Fibroblast of skin of left quadriceps (primary cell): Measurements from ENCODE around the gene RNF208.
A peak's percentile ranks its signal among the peaks of the same experiment; 100 is the strongest.
"Not testable (repeated sequence)": the region's sequence is repeated elsewhere in the genome, so short reads cannot be mapped to it uniquely, and the experiment has no call there.

Experiments
- DNase-seq, 2 experiments: peaks; one replicate each; pipeline ENCODE4 v3.0.0-alpha.2; 2013; ENCODE audit warnings: low read depth in 2 of 2

The RNF208 gene, protein sequence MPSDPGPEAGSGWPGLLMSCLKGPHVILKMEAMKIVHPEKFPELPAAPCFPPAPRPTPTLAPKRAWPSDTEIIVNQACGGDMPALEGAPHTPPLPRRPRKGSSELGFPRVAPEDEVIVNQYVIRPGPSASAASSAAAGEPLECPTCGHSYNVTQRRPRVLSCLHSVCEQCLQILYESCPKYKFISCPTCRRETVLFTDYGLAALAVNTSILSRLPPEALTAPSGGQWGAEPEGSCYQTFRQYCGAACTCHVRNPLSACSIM

GRCh38 chr9:137222190-137223077, at the start of gene RNF208:
Gene RNF208, minus strand, starts transcription at chr9:137222240. Its CDS starts 1,028 bp downstream, at chr9:137221212.
- DNase-seq = no peak

DNA sequence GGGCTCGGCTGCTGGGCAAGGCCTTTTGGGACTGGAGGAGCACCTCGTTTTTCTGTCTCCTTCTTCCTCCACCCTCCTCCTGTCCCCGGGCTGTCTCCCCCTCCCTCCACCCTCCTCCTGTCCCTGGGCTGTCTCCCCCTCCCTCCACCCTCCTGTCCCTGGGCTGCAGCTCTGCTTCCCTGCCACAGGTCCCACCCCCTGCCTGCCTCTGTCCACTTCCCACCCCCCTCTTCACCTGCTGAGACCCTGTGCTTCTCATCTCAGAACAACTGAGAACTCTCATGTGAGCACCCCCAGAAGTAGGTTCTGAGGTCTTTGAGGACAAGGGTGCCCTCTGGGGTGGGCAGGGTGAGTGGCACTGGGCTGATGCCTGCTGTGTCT, 49.6 kb upstream of the RNF208 start:
- DNase-seq = no peak

GRCh38 chr9:137270929-137271695, 49.1 kb upstream of the RNF208 start:
- DNase-seq = no peak

DNA sequence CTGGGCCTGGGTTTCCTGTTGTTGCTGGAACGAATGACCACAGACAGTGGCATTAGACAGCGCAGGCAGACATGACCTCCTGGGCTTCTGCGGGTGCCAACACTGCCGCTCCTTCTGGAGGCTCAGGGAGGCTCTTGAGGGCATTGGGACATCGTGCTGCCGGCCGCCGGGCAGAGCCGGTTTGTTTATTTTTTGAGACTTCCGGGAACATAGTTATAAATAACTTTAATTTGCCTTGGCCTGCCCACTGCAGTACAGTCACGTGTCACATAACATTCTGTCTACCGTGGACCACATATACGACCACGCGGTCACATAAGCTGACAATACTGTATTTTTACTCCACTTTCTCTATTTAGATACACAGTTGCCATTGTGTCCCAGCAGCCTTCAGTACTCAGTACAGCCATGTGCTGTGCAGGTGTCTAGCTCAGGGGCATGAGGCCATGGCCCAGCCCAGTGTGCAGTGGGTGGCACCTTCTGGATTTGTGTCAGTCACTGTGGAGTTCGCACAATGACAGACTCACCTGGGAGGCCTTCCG, 47.3 kb upstream of the RNF208 start:
- no peak for DNase-seq

DNA sequence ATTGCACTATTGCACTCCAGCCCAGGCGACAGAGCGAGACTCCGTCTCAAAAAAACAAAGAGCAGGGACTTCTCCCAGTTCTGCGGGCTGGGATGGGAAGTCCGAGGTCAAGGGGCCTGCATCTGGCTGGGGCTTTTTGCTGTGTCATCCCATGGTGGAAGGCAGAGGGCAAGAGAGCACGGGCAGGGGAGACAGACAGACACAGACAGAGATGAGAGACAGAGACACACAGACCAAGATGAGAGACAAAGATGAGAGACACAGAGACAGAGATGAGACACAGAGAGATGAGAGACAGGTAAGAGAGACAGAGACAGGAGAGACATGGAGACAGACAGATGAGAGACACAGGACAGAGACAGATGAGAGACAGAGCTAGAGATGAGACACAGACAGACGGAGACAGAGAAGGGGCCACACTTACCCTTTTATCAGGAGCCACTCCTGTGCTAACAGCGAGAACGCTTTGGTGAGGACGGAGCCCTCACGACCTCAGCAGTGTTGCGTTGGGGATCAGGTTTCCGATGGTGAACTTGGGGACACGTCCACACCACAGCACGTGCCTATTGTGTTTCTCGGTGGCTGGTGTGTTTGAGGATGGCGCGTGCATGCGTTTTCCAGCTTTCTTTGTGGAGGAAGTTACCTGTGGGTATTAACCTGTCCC, 46.6 kb upstream of the RNF208 start:
- no peak for DNase-seq

GRCh38 chr9:137267933-137268355, 45.9 kb upstream of the RNF208 start:
- no peak for DNase-seq

GRCh38 chr9:137266585-137267453, 44.8 kb upstream of the RNF208 start:
- no peak for DNase-seq

GRCh38 chr9:137266162-137266527, 44.1 kb upstream of the RNF208 start:
- DNase-seq = no peak

GRCh38 chr9:137265496-137266161, 43.6 kb upstream of the RNF208 start:
- no peak for DNase-seq

DNA sequence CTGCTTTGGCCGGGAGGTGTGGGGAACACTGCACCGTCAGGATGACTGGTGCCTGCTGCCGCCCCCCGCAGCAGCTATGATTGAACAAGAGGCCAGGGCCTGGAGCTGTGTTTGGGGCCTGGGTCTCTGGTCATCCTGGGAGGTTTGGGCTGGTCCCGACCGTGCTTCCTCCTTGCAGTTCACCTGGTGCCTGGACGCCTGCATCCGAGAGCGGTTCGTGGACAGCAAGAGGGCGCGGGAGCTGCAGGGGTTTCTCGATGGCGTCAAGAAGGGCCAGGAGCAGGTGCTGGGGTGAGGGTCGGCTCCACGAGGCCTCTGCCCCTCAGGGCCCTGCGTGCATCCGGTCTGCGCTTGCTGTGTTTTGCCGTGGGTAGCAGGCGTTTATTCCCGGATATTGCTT, 42.0 kb upstream of the RNF208 start:
- no peak for DNase-seq

DNA sequence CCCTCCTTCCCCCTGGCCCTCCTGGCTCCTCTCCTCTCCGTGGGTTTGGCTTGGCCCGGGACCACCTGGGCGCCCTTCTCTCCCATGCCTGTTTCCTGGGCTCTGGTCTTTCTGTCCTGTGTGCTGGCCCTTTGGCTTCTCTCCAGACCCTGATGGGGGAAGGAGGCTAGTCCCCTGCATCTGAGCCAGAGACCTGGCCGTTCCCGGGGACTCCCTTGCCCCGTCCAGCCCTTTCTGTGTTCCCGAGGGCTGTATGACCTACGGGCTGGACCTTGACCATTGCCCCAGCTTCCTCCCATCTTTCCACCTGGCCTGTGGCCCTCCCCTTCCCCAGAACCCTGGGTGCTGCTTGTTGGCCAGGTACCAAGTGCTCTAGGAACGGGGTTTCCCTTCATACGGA, 41.5 kb upstream of the RNF208 start:
- no peak for DNase-seq

GRCh38 chr9:137262909-137263285, 40.9 kb upstream of the RNF208 start:
- no peak for DNase-seq

DNA sequence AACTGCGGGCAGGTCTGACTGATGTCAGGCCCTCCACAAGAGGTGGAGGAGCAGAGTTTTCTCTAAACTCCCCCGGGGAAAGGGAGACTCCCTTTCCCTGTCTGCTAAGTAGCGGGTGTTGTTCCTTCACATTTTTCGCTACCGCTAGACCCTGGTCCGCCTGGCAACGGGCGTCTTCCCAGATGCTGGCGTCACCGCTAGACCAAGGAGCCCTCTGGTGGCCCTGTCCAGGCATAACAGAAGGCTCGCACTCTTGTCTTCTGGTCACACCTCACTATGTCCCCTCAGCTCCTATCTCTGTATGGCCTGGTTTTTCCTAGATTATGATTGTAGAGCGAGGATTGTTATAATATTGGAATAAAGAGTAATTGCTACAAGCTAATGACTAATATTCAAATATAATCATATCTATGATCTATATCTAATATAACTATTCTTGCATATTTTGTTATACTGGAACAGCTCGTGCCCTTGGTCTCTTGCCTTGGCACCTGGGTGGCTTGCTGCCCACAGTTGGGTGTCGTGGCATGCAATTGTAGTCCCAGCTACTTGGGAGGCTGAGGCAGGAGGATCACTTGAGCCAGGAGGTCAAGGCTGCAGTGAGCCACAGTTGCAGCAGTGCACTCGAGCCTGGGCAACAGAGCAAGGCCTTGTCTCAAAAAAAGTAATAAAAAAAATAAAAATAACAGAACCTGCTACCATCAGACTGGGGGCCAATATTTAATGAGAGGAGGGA, 40.3 kb upstream of the RNF208 start:
- not testable (repeated sequence) for DNase-seq

DNA sequence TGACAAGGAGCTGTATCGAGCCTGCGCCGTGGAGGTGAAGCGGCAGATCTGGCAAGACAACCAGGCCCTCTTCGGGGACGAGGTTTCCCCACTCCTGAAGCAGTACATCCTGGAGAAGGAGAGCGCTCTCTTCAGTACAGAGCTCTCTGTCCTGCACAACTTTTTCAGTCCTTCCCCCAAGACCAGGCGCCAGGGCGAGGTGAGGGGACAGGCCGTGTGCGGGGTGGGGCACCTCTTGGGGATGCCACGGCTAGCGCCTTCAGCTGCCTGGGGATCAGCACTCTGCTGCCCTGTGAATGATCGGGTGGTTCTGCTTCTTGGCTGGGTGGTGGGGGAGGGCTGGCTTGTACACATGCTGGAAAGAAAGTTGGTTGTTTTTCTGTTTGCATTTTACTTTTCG, 34.8 kb upstream of the RNF208 start:
- no peak for DNase-seq

DNA sequence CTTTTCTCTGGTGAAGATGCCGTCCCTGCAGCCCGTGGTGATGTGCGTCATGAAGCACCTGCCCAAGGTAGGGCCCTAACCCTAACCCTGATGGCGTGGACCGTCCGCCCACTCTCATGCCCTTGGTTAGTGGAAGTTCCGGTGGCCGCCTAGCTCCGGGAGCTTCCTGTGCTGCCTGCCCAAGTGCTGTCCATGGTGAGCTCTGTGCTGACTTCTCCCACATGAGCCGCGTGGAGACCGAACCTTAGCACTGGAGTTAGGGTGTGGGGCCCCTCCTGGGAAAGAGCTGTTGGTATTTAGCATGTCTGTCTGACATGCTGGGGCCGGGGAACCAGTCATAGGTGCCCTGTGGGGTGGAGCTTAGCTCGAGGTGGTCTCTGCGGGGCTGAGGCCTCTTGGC, 34.3 kb upstream of the RNF208 start:
- no peak for DNase-seq

- DNase-seq = no peak
These were observed 33.5 kb upstream of the RNF208 start for GRCh38 chr9:137255448-137256114.

- peak; percentile 65 to 72 for DNase-seq
These were observed 32.8 kb upstream of the RNF208 start, which contains the start of gene NELFB for GRCh38 chr9:137254624-137255447. Gene NELFB, plus strand, starts transcription at chr9:137255327.
